Raji (cell line): ENCODE measurements around the gene ZNF277.

ENCODE experiments used
- POLR2A ChIP-seq: IDR thresholded peaks from 2 replicates; pipeline ENCODE4 v1.6.1; 2011; ENCODE audit warnings: low read depth, low read length, control low read depth; ENCODE audit not compliant: insufficient read depth

Gene ZNF277

DNA sequence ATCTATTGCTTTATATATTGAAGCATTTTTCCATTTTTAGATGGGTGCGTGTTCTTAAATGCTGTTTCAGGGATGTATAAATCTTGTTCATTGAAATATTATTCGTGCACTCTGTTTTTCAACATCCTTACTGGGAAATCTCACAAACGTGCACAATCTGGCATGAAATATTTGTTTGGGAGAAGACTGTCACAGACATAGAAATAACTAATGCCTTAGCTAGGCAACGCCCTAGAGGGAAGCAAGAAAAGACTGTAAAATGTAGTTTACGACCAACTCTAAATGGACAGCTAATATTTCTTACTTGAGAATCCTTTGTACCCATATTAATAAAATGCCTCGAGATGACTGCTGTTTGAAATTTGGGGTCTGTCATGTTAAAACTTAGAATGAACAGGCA is 9.2 kb upstream of the ZNF277 start:
- TF ChIP-seq POLR2A = no peak

DNA sequence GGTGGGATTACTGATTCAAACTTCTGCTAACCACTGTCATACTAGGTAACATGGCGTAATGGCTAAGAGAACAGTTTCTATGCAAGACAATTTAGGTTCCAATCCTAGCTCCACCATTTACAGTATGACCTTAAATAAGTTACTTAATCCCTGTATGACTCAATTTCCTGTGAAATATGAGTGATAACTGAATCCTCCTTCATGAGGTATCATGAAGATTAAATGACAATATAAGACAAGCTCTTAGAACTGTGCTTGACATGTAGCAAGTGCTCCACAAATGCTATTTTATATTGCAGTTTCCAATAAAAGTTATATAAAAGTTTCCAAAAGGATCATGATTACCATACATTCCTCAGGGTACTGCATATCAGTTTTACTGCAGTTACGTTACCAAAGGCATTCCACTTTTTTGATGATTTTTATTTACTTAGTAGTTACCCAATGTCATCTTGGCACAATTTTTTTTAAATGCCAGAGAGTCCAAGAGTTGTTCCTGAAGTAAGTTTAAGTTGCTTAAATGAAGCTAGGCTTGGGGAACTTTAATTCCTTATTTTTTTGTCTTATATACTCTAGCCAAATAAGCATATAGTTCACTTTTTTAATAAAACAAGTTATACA is 7.3 kb upstream of the ZNF277 start:
- TF ChIP-seq POLR2A = no peak

DNA sequence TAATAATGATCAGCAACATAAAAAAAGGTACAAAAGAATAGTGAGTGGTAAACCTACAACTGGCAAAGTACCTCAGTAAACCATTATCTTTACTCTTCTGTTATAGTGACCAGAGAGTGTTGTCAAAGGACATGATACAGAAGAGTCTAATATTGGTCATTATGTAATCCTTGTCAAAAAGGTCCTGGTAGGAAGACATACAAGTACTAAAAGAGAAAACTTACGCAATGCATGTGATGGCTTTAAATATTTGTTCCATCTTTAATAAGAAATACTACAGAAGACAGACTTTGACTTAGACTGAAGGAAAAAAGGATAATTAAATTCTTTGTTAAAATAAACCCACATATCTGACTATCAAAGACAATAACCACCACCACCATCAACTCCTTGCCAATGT is 6.8 kb upstream of the ZNF277 start:
- TF ChIP-seq POLR2A = no peak

DNA sequence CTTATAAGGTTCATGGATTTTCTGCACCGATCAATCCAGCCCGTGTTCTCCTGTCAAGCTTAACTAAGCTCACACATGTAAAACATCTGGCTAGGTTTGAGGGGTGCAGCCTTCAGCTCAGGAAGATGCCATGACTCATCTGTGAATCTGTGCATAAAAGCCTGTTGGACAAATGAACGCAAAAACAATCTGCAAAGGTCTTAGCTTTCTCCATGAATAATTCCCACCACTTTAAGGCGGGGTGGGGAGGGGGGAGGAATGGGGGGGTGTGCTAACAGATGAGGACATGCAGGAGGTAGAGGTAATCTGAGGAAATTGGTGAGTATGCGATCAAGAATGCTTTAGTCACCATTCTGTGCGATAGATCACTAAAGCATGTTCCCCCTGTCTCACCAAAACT is 5.1 kb upstream of the ZNF277 start:
- TF ChIP-seq POLR2A = no peak

DNA sequence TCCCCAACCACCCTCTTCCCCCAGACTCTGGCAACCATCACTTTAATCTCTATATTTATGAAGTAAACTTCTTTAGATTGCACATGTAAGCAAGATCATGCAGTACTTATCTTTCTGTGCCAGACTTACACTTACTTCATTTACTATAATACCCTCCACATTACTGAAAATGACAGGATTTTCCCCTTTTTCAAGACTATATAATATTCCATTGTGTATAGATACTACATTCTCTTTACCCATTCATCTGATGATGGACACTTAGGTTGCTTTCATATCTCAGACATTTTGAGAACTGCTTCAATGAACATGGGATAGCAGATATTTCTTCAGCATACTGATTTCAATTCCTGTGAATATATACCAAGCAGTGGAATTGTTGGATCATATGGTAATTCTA is 4.7 kb upstream of the ZNF277 start:
- TF ChIP-seq POLR2A = no peak

DNA sequence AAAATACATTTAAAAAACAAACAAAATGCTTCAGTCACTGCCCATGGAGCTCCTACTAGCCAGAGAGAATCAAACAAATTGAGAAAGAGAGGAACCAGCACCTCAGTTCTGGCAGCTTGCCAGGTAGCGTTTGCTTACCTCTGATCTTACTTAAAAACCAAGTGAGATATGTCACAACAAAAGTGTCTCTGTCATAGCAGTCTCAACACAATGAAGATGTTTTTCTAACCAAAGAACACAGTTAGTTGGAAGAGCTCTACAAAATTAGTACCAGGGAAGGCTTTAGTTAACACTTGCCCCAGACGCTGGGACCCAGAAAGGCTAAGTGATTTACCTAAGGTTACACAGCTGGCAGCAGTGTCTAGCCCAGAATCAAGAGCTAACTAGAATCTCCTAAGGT is 3.7 kb upstream of the ZNF277 start:
- no peak for TF ChIP-seq POLR2A

DNA sequence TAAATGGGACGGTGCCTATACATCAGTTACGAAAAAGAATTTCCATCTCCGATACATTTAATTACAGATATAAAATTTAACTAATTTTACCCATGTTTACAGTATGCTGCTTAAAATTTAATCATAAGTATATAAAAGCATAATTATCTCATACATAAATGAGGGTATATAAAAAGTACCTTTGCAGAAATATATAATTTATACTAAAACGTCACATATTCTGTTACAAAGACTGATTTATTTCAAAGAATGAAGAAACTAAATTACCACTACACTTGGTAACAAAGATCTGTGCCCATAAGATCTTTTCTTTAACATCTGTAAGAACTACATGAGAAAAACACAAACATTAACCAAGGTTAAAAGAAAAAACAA is 3.1 kb upstream of the ZNF277 start:
- no peak for TF ChIP-seq POLR2A

DNA sequence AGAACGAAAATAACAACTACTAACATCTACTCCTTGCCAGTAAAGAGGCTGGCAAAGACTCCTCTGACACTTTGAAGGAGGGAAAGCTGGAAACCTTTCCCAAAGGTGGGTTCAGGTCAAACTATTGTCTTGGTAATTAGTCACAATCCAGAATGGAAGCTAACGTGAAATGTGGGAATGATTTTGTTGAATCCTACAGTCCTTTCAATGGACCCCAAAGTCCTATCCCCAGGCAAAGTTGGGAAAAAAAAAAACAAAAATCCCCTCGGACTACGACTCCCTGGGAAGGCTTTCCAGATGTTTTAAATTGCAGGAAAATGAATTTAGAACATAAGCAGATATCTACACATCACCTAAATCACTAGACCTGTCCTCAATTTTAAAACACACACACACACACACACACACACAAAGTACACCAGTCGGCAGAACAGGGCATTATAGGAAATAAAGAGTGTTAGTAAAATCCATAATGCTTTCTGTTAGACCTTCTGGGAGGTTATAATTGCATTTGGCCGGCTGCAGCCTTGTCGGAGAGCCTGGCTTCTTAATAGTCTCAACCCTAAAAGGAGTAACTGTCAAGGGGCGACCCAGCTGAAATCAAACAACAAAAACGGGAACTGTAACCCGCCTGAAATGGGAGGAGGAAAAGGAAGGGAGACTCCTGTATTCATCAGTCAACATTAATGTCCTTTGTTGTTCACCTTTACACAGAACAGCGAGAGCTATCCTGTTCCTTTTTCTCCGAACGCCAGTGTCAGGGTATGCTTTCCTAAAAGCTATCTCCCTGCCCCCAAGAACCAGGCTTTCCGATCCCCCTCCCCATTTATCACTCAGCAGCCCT is 1.8 kb upstream of the ZNF277 start:
- TF ChIP-seq POLR2A = no peak

DNA sequence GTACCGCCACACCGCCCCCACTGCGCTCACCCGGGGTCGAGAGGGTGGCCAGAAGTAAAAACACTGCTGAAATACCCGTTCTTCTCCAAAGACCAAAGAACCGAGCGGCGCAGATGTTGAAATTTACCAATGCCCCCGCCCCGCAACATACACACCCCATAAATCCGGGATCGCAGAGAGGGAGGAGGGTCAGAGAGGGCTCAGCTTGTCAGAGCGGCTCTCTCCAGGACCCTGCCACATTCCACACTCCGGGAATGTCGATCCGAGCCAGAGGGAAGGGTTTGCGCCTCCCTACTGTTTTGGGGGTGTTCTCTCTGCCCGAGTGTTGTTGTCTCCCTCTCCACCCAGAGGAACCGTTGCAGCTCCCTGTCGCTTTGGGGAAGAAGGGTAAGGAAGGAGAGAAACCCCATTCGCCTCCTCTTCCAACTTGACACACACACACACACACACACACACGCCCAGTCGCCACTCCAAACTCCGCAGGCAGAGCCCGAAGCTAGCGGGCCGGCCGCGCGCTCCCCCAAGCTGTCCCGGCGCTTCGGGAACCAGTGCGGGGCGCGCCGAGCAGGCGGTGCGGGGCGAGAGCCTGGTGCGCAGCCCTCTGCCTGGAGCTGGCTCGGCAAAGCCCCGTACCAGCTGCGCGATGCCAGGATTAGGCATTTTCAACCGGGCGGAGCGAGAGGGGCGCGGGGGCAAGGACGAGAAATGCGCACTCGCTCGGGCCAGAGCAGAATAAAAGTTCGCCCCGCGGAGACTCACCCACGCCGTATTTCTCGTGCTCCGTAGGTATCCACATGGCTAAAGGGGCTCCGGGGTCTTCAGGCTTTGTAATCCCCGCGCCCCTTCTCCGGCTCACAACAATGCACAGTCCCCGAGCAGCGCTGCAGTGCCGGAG is 905 bp upstream of the ZNF277 start:
- TF ChIP-seq POLR2A = no peak

DNA sequence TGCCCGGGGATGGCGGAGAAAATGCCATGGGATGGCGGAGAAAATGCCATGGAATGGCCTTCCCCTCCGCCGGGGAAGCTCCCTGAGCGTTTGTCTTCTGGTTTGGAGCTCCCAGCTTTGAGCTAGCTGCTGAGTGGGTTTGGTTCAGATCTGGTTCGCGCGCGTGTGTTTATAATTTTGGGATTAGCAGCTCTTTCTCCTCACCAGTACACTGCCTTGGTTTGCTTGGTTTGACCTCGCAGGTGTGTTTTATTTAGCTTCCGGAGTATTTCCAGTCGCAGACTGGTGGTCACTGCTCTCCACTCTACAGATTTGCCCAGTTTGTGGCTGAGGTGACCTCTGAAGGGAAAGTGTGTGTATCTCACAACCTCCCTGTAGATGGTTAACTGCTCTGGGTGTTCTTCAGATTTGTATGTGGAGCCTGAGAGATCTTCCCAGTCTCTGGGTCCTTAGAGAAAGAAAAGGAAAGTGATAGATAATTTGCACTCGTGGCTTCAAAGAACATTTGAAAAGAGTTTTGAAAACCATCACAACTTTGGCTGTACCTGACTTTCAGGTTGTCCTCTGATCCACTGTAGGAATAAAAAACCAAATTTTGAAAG is 597 bp downstream of the ZNF277 start:
- TF ChIP-seq POLR2A = no peak

DNA sequence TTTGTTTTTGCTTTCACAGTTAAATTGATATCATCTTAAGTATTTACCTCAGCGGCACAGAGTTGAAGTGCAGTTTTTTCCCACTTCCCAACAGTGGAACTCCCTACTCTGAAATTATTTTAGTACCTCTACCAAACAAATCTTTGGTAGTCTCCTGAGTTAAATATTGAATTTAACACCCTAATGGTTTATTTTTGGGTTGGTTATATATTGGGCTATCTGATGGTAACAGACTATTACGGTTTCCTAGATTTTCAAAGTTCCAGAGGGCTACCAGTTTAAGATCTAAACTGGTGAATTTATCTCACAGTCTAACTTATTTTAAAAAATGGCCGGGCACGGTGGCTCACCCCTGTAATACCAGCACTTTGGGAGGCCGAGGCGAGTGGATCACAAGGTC is 1.3 kb downstream of the ZNF277 start:
- no peak for TF ChIP-seq POLR2A

DNA sequence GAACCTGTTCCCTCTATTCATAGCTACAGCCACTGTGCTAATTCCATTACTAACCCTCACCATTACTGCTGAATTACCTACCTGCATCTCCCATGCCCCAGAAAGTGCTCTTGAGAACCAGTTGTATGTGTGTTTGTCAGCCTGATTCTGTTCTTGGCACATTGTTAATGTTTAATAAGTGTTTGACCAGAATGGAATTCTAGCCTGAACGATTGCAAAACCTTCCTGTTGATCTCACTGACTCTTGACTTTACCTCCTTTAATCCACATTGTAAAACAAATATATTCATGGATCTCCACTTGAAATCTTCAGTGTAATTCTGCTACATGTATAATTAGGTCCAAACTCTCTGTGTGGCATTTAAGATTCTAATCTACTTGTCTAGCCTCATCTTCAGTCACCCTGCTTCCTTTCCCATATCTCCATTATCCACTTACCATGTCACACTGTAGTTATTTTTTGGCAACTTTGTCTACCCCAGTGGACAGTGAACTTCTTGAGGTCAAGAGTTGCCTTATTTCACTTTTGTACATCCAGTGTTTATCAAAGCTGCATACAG is 4.9 kb downstream of the ZNF277 start:
- TF ChIP-seq POLR2A = no peak

DNA sequence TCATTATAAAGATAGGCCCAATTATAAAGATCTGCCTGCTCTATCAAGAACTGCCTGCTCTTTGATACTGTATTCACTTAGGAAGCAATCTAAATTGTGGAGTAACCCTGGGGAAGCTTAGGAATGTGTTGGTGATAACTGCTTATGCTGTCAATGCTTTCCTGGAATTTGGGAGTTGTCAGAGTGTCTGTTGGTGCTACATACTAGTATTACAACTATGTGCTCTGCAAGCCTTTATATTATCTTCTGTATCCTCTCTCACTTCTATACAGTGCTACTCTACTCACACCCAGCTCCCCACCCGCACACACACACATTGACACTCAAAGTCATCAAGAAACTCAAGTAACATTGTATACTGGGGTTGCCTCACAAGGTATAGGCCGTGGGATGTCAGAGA is 6.1 kb downstream of the ZNF277 start:
- no peak for TF ChIP-seq POLR2A

DNA sequence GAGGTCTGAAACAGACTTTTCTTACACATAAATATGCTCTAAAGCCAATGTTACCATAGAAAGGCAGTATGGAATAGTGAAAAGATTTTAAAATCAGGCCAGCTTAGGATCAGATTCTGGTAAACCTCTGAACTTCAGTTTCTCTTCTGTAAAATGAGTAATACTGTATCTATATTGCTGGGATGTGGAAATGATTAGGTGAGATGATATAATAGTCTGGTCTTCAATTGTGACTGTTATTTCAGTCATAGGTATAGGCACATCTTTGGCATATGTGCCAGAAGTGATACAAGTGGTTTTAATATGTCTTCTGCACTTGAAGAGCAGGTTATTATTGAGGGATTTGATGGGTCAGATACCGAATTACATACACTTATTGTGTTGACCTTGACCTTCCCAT is 7.2 kb downstream of the ZNF277 start:
- TF ChIP-seq POLR2A = no peak

DNA sequence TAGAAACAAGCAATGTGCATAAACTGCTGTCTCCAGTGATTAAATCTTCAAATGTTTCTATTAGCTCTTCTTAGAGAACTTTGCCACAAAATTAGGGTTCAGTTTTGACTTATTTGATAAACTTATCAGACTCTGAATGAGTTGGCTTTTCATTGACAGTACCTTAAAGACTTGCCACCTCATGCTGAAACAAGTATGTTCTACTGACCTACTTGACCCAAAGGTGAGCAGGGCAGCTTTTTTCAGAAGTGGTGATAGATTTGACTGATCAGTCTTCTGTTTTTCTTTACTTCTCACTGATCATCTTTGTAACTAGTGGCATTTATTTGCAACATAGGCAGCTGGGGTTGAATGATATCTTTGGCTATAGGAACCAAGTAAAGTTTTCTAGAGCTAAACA is 7.8 kb downstream of the ZNF277 start:
- no peak for TF ChIP-seq POLR2A

DNA sequence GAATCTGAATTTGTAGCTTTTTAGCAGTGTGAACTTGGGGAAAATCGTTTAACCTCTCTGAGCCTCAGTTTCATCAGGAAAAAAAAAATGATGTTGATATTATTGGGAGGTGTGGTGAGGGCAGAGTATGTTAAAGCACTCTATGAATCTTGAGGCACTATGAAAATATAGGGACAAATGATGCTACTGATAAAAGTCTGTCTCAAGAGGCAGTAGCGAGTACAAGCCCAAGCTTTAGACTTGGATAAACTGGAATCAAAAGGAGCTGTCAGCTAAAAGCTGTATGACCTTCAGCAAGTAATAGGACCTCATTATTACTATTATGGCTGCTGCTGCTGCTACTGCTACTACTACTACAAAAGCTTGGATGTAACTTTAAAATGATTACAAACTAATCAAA is 8.4 kb downstream of the ZNF277 start:
- TF ChIP-seq POLR2A = no peak

DNA sequence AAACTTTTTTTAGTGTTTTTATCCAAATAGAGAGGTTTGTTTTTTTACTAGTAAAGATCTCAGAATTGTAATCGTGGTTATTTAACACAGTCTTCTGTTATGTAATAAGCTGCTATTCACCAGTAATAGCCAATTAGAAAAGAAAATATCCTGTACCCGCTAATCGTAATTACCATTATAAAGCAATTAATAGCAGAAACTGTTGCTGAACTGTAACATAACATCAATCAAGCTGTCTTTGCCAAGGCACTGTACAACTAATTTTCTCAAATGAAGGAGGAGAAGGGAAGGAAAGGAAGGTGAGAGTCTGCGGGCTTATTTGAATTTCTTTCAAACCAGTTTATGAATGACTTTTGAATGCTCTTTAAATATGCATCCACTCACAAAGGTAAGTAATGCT is 9.3 kb downstream of the ZNF277 start:
- no peak for TF ChIP-seq POLR2A
